Neural crest cell (in vitro differentiated cells): Measurements from ENCODE around the gene LRRC74B. TPM values are rescaled to one million over a fixed set of nuclear protein-coding genes. Genes with fewer than 3 reads are reported as not detected.
A peak's percentile ranks its signal among the peaks of the same experiment; 100 is the strongest.
"Not testable (repeated sequence)": the region's sequence is repeated elsewhere in the genome, so short reads cannot be mapped to it uniquely, and the experiment has no call there.

Experiments used
- DNase-seq: peaks from one replicate; pipeline ENCODE4 v3.0.0; 2021; ENCODE audit warnings: low read depth, mixed read lengths, low spot score
- H3K27ac Mint-ChIP-seq: one replicate; pipeline ENCODE4 v1.8.0; 2021; ENCODE audit warnings: mild to moderate bottlenecking, mixed read lengths; ENCODE audit not compliant: unreplicated experiment
- H3K27me3 Mint-ChIP-seq: 2 replicates; pipeline ENCODE4 v1.8.0; 2021; ENCODE audit warnings: low read depth, mild to moderate bottlenecking, mixed read lengths
- H3K36me3 Mint-ChIP-seq: 2 replicates; pipeline ENCODE4 v1.8.0; 2021; ENCODE audit warnings: low read depth, mild to moderate bottlenecking, mixed read lengths
- H3K4me1 Mint-ChIP-seq: 2 replicates; pipeline ENCODE4 v1.8.0; 2021; ENCODE audit warnings: mixed read lengths
- H3K4me3 Mint-ChIP-seq: one replicate; pipeline ENCODE4 v1.8.0; 2021; ENCODE audit warnings: mild to moderate bottlenecking, mixed read lengths
- H3K9me3 Mint-ChIP-seq: 2 replicates; pipeline ENCODE4 v1.8.0; 2021; ENCODE audit warnings: mixed read lengths
- total RNA-seq: library from RNA; stranded (reverse); gene quantifications from 2 replicates; pipeline ENCODE4 v1.2.1, GENCODE V29; 2021
- TF ChIP-seq, protein P1 (sequence below): fragments of 200-600 bp; sonication (generic); conservative IDR thresholded peaks from 2 replicates; pipeline ENCODE4 v1.5.0; 2021; ENCODE audit warnings: antibody characterized with exemption, mild to moderate bottlenecking

Gene LRRC74B
- total RNA-seq, 1 donor from 2014 or later: not detected

DNA sequence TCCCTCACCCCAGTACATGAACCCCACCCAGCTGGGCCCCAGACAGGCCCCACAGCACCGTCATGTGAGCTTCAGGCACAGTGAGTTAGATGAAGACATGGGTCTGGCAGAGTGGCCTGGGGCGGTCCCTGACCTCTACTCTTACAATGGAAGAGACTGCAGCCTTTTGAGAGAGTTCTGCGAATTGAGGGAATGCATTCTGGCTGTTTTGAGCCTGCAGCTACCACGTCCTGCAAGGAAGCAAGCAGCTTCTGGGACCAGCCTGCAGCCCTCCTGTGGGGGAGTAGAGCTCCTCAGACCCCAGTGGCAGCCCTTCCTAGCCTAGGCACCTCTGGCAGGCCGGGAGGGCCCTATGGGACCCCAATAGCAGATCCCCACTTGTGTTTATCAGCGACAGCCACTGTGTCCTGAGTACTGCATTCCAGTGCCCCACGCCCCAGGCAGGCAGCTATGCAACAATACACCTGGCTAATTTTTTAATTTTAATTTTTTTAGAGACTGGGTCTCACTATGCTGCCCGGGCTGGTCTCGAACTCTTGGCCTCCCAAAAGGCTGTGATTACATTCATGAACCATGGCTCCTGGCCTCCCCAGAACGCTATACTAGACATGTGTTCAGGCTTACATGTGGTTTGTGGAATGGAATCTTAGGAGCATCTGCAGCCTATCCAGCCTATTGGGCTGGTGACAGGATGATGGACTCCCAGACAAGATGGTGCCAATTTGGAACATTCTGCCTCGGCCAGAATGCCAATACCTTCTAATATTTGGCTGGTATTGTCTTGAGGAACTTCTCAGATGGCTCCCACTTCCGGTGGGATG, 12.7 kb upstream of the LRRC74B start:
- no peaks in the 10 kb centered on the region for H3K9me3 Mint-ChIP-seq

DNA sequence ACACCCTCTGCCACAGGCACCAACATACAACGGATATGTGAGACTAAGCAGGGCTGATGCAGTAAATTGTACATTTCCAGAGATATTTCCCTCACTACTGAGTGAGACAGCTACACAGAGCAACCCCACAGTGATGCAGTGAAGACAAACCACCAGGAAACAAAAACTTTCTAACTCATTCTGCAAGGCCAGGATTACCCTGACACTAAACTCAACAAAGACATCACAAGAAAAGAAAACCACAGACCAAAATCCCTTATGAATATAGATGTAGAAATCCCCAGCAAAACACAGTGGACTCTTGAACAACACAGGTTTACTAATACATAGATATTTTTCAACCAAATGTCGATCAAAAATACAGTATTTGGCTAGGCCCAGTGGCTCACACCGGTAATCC, 11.9 kb upstream of the LRRC74B start:
- H3K27ac Mint-ChIP-seq: no peak overlapping the region
- peaks cover 25% of the 10 kb centered on the region for H3K4me1 Mint-ChIP-seq
- TF ChIP-seq, protein P1, sequence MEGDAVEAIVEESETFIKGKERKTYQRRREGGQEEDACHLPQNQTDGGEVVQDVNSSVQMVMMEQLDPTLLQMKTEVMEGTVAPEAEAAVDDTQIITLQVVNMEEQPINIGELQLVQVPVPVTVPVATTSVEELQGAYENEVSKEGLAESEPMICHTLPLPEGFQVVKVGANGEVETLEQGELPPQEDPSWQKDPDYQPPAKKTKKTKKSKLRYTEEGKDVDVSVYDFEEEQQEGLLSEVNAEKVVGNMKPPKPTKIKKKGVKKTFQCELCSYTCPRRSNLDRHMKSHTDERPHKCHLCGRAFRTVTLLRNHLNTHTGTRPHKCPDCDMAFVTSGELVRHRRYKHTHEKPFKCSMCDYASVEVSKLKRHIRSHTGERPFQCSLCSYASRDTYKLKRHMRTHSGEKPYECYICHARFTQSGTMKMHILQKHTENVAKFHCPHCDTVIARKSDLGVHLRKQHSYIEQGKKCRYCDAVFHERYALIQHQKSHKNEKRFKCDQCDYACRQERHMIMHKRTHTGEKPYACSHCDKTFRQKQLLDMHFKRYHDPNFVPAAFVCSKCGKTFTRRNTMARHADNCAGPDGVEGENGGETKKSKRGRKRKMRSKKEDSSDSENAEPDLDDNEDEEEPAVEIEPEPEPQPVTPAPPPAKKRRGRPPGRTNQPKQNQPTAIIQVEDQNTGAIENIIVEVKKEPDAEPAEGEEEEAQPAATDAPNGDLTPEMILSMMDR: no peak

More for the DNA sequence above, 12.7 kb upstream of the LRRC74B start:
- Mint-ChIP-seq H3K4me1 (peaks cover 20% of the 10 kb centered on the region), H3K36me3 (no peaks in the 10 kb centered on the region), H3K4me3 (no peak overlapping the region), H3K27me3 (no peaks in the 10 kb centered on the region), H3K27ac (no peak overlapping the region)
- TF ChIP-seq, protein P1: no peak
- DNase-seq: peak; percentile 31

DNA sequence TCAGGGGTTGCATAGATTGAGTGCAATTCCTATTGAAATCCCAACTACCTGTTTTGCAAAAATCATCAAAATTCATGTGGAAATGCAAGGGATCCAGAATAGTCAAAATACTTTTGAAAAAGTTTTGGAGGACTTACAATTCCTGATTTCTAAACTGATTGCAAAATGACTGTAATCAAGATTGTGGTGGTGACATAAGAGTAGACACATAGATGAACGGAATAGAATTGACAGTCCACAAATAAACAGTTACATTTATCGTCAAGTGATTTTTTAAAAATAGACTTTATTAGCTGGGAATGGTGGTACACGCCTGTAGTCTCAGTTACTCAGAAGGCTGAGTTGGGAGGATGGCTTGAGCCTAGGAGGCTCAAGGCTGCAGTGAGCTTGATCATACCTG, 10.8 kb upstream of the LRRC74B start:
- H3K9me3 Mint-ChIP-seq: no peaks in the 10 kb centered on the region

More for the DNA sequence above, 11.9 kb upstream of the LRRC74B start:
- no peaks in the 10 kb centered on the region for H3K27me3 Mint-ChIP-seq
- no peak overlapping the region for H3K4me3 Mint-ChIP-seq
- no peaks in the 10 kb centered on the region for H3K9me3 Mint-ChIP-seq
- H3K36me3 Mint-ChIP-seq: no peaks in the 10 kb centered on the region
- DNase-seq: no peak

DNA sequence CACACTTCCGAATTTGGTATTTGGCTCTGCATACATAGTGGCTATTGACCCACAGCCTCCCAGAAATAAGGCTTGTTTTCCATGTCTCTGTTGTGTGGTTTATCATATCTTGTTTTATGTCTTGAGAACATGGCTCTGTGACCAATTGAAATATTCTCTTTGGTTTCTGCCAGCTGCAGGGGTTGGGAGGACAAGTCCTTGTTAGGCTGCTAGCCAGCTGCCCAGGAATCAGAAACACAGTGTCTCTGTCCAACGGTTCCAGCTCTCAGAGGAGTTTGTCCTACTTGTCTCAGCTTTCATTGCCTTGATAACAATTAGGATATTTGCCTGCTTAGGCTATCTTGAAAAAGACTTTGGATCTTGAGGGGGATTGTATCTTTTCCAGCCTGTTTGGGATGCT, 7.3 kb upstream of the LRRC74B start:
- Mint-ChIP-seq H3K27me3 (no peaks in the 10 kb centered on the region), H3K27ac (peak overlapping the region; percentile 38), H3K9me3 (no peaks in the 10 kb centered on the region), H3K4me1 (peaks cover 9% of the 10 kb centered on the region), H3K4me3 (no peak overlapping the region), H3K36me3 (no peaks in the 10 kb centered on the region)
- no peak for DNase-seq
- TF ChIP-seq, protein P1: no peak

More for the DNA sequence above, 10.8 kb upstream of the LRRC74B start:
- TF ChIP-seq, protein P1: no peak
- Mint-ChIP-seq H3K4me1 (peaks cover 18% of the 10 kb centered on the region), H3K4me3 (no peak overlapping the region), H3K36me3 (no peaks in the 10 kb centered on the region), H3K27me3 (no peaks in the 10 kb centered on the region), H3K27ac (no peak overlapping the region)
- DNase-seq: no peak

DNA sequence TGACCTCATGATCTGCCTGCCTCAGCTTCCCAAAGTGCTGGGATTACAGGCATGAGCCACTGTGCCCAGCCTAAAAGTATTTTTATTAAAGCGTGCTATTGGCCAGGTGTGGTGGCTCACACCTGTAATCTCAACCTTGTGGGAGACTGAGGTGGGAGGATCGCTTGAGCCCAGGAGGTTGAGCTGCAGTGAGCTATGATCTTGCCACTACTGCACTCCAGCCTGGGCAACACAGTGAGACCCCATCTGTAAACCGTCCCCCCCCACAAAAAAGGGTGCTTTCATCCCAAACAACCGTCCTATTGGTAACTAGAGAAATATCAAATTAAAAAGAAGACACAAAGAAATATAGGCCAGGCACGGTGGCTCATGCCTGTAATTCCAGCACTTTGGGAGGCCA, 6.6 kb upstream of the LRRC74B start:
- DNase-seq, H3K4me3 Mint-ChIP-seq, H3K36me3 Mint-ChIP-seq, H3K27ac Mint-ChIP-seq, H3K27me3 Mint-ChIP-seq, H3K9me3 Mint-ChIP-seq: not testable (repeated sequence)
- H3K4me1 Mint-ChIP-seq: peaks cover 15% of the 10 kb centered on the region

DNA sequence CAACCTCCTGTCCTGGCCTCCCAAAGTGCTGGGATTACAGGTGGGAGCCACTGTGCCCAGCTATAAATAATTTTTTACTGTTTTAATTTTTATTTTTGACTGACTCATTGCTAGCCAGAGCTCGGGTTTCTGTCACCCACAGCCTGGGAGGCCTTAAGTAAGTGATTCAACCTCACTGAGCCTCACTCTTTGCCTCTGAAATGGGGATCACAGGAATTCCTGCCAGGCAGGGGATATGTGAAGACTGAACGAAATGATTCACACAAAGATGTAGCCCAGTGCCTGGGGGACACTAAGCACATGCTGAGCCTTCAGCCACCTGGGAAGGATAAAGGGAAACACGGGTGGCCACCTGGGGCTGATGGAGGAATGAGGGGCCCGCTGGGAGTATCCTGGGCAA, 3.8 kb upstream of the LRRC74B start:
- Mint-ChIP-seq H3K4me1 (peaks cover 33% of the 10 kb centered on the region), H3K27ac (no peak overlapping the region), H3K9me3 (no peaks in the 10 kb centered on the region), H3K27me3 (no peaks in the 10 kb centered on the region), H3K4me3 (no peak overlapping the region), H3K36me3 (no peaks in the 10 kb centered on the region)
- DNase-seq: no peak
- TF ChIP-seq, protein P1: no peak
